Right lobe of liver (tissue), 6 donors: ENCODE measurements around the gene MCTP2. TPM values are rescaled to one million over a fixed set of nuclear protein-coding genes. Genes with fewer than 3 reads are reported as not detected.

Experiments used
- ATAC-seq, 4 donors: fragments of 200-7000 bp; cut with Tn5 transposase; one replicate each; pipeline ENCODE4 v1.9.1; 2020; ENCODE audit warnings: mild to moderate bottlenecking in 4 of 4, moderate library complexity in 4 of 4
- DNase-seq, 3 donors: peaks; one replicate each; pipeline ENCODE4 v3.0.0-alpha.2; 2020
- H3K27ac ChIP-seq, 3 donors: fragments of 200-600 bp; one replicate each; pipeline ENCODE4 v1.8.0; 2022
- H3K27me3 ChIP-seq, 2 donors: fragments of 200-600 bp; one replicate each; pipeline ENCODE4 v1.8.0; 2022
- H3K36me3 ChIP-seq, 4 donors: fragments of 200-600 bp; sonication (generic) in 1 of 4; one replicate each; pipeline versions ENCODE4 v1.5.1 to v1.8.0; 2017 to 2022; ENCODE audit warnings: control low read depth in 1 of 4
- H3K4me1 ChIP-seq, 4 donors: fragments of 200-600 bp; sonication (generic) in 1 of 4; one replicate each; pipeline versions ENCODE4 v1.5.1 to v1.8.0; 2017 to 2022; ENCODE audit warnings: control low read depth in 1 of 4
- H3K4me3 ChIP-seq, 3 donors: fragments of 200-600 bp; one replicate each; pipeline ENCODE4 v1.8.0; 2022
- H3K9me3 ChIP-seq, 4 donors: fragments of 200-600 bp; sonication (generic) in 1 of 4; one replicate each; pipeline versions ENCODE4 v1.5.1 to v1.8.0; 2017 to 2022; ENCODE audit warnings: control low read depth in 1 of 4
- POLR2A ChIP-seq: fragments of 450-650 bp; IDR thresholded peaks from one replicate; pipeline ENCODE4 v1.6.1; 2017; ENCODE audit warnings: antibody characterized with exemption, mild to moderate bottlenecking
- WGBS: methylation state at CpG from one replicate; pipeline ENCODE4 v1.1.6; 2018; ENCODE audit warnings: low coverage, low lambda C conversion rate; ENCODE audit not compliant: insufficient coverage; ENCODE audit errors: missing lambda C conversion rate; 5-methylcytosine and 5-hydroxymethylcytosine counted together
- intact Hi-C, 2 donors: fragments of 100-400 bp; cut with DNase I; formaldehyde crosslinking; loops; one replicate each; pipeline versions ENCODE4 v1.11.2 to v1.14.1; 2022
- total RNA-seq, 6 experiments: library from RNA; depleted of rRNA in 2 of 6; stranded (reverse); fragments of >200 nt in 2 of 6; fragmentation: NEBNext Ultra II Directional in 3 of 6; extraction: Animal tissue kit (Norgen Biotek cat#: 25700) in 3 of 6; gene quantifications; one replicate each; pipeline versions ENCODE4 v1.1.0 to v1.2.4, GENCODE V29; 2016 to 2023
- TF ChIP-seq, protein P1 (sequence below), 4 donors: fragments of 200-600 bp in 3 of 4; fragments of 450-650 bp in 1 of 4; IDR thresholded peaks; one replicate each; pipeline versions ENCODE4 v1.5.1 to v1.8.0; 2016 to 2022; ENCODE audit warnings: antibody characterized with exemption in 4 of 4, mild to moderate bottlenecking in 2 of 4
- donor health status: DM: no; HTN: yes; CAD: no.
- donor health status: DM: no; HTN: no; CAD: no.
- donor health status: DM: no; HTN: no; CAD: no.
- donor health status: DM: no; HTN: yes; CAD: no.
- donor health status: DM: no; HTN: yes; CAD: no.

The MCTP2 gene
- total RNA-seq, 6 experiments from 2014 or later, result 1.8 to 5.3 (median 2.9) TPM

DNA sequence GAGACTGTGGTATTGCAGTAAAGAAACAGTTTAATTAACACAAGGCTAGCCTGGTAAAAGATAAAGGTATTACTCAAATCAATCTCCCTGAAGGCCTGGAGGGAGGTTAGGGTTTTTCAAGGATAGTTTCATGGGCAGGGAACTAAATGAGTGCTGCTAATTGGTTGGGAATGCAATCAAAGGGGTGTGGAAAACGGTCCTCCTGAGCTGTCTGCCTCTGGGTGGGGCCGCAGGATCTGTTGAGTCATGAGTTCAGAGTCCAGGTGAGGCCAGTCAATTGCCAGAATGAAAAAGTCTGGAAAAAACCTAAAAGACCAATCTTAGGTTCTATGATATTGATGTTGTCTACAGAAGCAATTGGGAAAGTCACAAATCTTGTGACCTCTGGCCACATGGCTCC lies 293.2 kb downstream of the MCTP2 start:
- no peak overlapping the region for H3K4me3 ChIP-seq
- 44% methylated on average over 2 of the region's 2 CpGs for WGBS
- H3K27ac ChIP-seq, result no peak overlapping the region
- intact Hi-C loops, result no loop called here
- H3K9me3 ChIP-seq, result no peaks in the 10 kb centered on the region
- DNase-seq (peak in 1 of 3 donors; percentile 19), ATAC-seq (peak in 3 of 4 donors; percentile 24 to 53 (median 36))
- TF ChIP-seq POLR2A, result no peak
- TF ChIP-seq, protein P1, sequence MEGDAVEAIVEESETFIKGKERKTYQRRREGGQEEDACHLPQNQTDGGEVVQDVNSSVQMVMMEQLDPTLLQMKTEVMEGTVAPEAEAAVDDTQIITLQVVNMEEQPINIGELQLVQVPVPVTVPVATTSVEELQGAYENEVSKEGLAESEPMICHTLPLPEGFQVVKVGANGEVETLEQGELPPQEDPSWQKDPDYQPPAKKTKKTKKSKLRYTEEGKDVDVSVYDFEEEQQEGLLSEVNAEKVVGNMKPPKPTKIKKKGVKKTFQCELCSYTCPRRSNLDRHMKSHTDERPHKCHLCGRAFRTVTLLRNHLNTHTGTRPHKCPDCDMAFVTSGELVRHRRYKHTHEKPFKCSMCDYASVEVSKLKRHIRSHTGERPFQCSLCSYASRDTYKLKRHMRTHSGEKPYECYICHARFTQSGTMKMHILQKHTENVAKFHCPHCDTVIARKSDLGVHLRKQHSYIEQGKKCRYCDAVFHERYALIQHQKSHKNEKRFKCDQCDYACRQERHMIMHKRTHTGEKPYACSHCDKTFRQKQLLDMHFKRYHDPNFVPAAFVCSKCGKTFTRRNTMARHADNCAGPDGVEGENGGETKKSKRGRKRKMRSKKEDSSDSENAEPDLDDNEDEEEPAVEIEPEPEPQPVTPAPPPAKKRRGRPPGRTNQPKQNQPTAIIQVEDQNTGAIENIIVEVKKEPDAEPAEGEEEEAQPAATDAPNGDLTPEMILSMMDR (IDR thresholded peaks at IDR 0.05), result no peak
- no peaks in the 10 kb centered on the region for H3K36me3 ChIP-seq
- no peaks in the 10 kb centered on the region for H3K27me3 ChIP-seq
- H3K4me1 ChIP-seq, result no peaks in the 10 kb centered on the region

DNA sequence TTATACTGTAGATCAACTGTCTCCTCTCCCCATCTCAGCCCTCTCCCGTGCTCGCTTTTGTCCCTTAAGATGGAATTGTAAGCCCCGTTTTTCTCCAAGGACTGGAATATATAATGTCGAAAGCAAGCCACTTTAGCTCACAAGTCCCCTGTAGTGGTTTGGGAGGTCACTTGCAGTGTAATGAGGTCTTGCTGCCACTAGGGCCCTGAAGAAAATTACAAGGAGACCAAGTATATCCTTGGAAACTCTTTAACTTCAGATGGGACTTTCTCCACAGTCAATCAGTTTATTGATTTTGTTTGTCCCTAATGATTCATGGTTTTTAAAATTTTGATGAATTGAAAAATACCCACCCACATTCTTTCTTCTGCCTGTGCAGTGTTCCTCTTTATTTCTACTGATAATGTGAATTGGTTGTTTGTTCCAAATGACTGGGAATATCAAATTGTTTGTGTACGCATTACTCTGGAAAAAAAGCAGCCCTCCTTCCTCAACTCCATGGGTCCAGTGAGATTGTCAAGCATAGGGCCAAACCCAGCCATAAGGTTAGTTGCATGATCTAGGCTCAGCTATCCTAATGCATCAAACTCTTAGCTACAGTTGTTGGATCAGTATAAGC lies 294.8 kb downstream of the MCTP2 start:
- no peaks in the 10 kb centered on the region for H3K9me3 ChIP-seq
- no peaks in the 10 kb centered on the region for H3K27me3 ChIP-seq
- H3K27ac ChIP-seq, result no peak overlapping the region
- DNase-seq (no peak), ATAC-seq (no peak)
- no peak overlapping the region for H3K4me3 ChIP-seq
- 44% methylated on average over 5 of the region's 5 CpGs for WGBS
- H3K36me3 ChIP-seq, result no peaks in the 10 kb centered on the region
- no peaks in the 10 kb centered on the region for H3K4me1 ChIP-seq
- TF ChIP-seq, protein P1 (IDR thresholded peaks at IDR 0.05), result peak; percentile 8 to 16 (median 12)
- TF ChIP-seq POLR2A, result no peak
- intact Hi-C loops, result no loop called here

DNA sequence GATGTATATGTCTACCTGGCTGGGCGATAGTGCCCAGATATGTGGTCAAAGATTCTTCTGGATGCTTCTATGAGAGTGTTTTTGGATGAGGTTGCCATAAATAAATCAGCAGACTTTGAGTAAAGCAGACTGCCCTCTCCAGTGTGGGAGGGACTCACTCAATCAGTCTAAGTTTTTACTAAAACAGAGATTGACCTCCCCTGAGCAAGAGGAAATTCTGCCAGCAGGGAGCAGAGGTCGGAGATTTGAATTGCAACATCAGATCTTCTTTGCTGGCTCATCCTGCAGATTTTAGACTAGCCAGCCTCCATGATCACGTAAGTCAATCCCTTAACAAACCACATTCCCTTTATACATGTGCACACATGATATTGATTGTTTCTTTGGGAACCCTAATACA lies 300.9 kb downstream of the MCTP2 start:
- Histone ChIP-seq H3K4me3 (no peak overlapping the region), H3K27me3 (no peaks in the 10 kb centered on the region), H3K4me1 (peaks cover 0 to 5% (median 0%) of the 10 kb centered on the region in 4 donors), H3K36me3 (no peaks in the 10 kb centered on the region), H3K9me3 (no peaks in the 10 kb centered on the region), H3K27ac (no peak overlapping the region)
- WGBS, result 41% methylated on average over 3 of the region's 3 CpGs
- ATAC-seq (peak; percentile 88 to 99 (median 96)), DNase-seq (peak in 2 of 3 donors; percentile 19 to 76)
- intact Hi-C loops, result no loop called here
- TF ChIP-seq, protein P1 (IDR thresholded peaks at IDR 0.05), result no peak
- TF ChIP-seq POLR2A, result no peak
